Body of pancreas (tissue), 4 donors: ENCODE results near the gene INSYN2B.

Source experiments
- POLR2A ChIP-seq, 3 donors: fragments of 450-650 bp; IDR thresholded peaks; one replicate each; pipeline ENCODE4 v1.6.1; 2016; ENCODE audit warnings: antibody characterized with exemption in 3 of 3, mild to moderate bottlenecking in 2 of 3
- TF ChIP-seq, protein P1 (sequence below), 7 experiments: fragments of 450-650 bp in 4 of 7; fragments of 200-600 bp in 3 of 7; sonication (generic) in 3 of 7; IDR thresholded peaks; one replicate each; pipeline ENCODE4 v1.5.1; 2016 to 2019; ENCODE audit warnings: antibody characterized with exemption in 7 of 7

GRCh38 chr5:169861433-169861832 lies 118.9 kb downstream of the INSYN2B start:
- TF ChIP-seq, protein P1, sequence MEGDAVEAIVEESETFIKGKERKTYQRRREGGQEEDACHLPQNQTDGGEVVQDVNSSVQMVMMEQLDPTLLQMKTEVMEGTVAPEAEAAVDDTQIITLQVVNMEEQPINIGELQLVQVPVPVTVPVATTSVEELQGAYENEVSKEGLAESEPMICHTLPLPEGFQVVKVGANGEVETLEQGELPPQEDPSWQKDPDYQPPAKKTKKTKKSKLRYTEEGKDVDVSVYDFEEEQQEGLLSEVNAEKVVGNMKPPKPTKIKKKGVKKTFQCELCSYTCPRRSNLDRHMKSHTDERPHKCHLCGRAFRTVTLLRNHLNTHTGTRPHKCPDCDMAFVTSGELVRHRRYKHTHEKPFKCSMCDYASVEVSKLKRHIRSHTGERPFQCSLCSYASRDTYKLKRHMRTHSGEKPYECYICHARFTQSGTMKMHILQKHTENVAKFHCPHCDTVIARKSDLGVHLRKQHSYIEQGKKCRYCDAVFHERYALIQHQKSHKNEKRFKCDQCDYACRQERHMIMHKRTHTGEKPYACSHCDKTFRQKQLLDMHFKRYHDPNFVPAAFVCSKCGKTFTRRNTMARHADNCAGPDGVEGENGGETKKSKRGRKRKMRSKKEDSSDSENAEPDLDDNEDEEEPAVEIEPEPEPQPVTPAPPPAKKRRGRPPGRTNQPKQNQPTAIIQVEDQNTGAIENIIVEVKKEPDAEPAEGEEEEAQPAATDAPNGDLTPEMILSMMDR (IDR thresholded peaks at IDR 0.05), result no peak
- TF ChIP-seq POLR2A (IDR thresholded peaks at IDR 0.05), result no peak
